ENCODE data around the gene CCDC51. TPM values are rescaled to one million over a fixed set of nuclear protein-coding genes. Genes with fewer than 3 reads are reported as not detected.

The CCDC51 gene
- total and polyA plus RNA-seq, 9 of the 15 experiments (the other 6 are each of a cell fraction or from before 2014, with no cell fraction given) = 6.5 to 18.6 (median 15.7) TPM

- H3K27ac ChIP-seq (ENCODE audit: extremely low read depth, low read depth, low read length) = no peak overlapping the region
- no peak overlapping the region for H3K4me2 ChIP-seq (ENCODE audit: insufficient read depth, low read length)
- ChIA-PET POLR2A (no interaction called here), CTCF (ENCODE audit: low intra/inter-chr PET ratio) (interaction anchor here (3.0 kb wide), 1 partner anchor 33 kb away, joined by 28 read pairs; no protein-coding TSS in a partner anchor)
- no peaks in the 10 kb centered on the region for H3K9me3 ChIP-seq (replicated peaks; ENCODE audit: control insufficient read depth, insufficient read depth, low read depth, low read length)
- no peak for ATAC-seq
- H3K79me2 ChIP-seq (ENCODE audit: control insufficient read depth, insufficient read depth, low read length) = no peaks in the 10 kb centered on the region
- no peaks in the 10 kb centered on the region for H3K36me3 ChIP-seq (ENCODE audit: control insufficient read depth, insufficient read depth, low read length)
- H4K20me1 ChIP-seq (replicated peaks; ENCODE audit: control insufficient read depth, insufficient read depth, low read length) = no peaks in the 10 kb centered on the region
- intact Hi-C loops (cut with micrococcal nuclease) (loop anchor here (5.0 to 10.0 kb wide), 3 partner anchors 102 to 208 kb away; partner anchors contain the start of gene SHISA5), in situ Hi-C loops (cut with MboI) (loop anchor here (5.0 kb wide), 1 partner anchor 34 kb away; no protein-coding TSS in a partner anchor)
- H3K9me1 ChIP-seq (ENCODE audit: control insufficient read depth, insufficient read depth, low read length) = no peaks in the 10 kb centered on the region
- no peak for TF ChIP-seq POLR2AphosphoS5 (IDR thresholded peaks at IDR 0.05; ENCODE audit: control insufficient read depth, insufficient read depth, low read depth, low read length)
- no peak for TF ChIP-seq ZNF436 (CRISPR knock-in tag; IDR thresholded peaks at IDR 0.05)
- no peak for TF ChIP-seq KAT8 (IDR thresholded peaks at IDR 0.05; ENCODE audit: low read depth)
- TF ChIP-seq TBL1XR1 (IDR thresholded peaks at IDR 0.05; ENCODE audit: low read length in 2 of 2) = no peak
- TF ChIP-seq ZNF143 (CRISPR knock-in tag; IDR thresholded peaks at IDR 0.05) = no peak
- TF ChIP-seq NFIC (IDR thresholded peaks at IDR 0.05) = no peak
- no peak overlapping the region for H2AFZ ChIP-seq (ENCODE audit: low read depth, low read length)
- peaks cover 0 to 7% of the 10 kb centered on the region in 2 experiments; a peak in 1 of 5 replicates for H3K4me1 ChIP-seq (replicated peaks in 1 of 2; ENCODE audit: control insufficient read depth in 2 of 2, insufficient read depth in 2 of 2, low read length in 2 of 2)
- BruUV-seq (replicated peaks) = no TSS peak
- no peaks in the 10 kb centered on the region for H3K27me3 ChIP-seq (ENCODE audit: control insufficient read depth in 2 of 2, insufficient read depth in 2 of 2, low read length in 2 of 2)
- FAIRE-seq = no peak
- WGBS (ENCODE audit: insufficient coverage, low coverage, missing lambda C conversion rate) = 21% methylated on average over 3 of the region's 3 CpGs
- H3K9ac ChIP-seq (ENCODE audit: insufficient read depth in 1 of 2, low read depth in 2 of 2, low read length in 2 of 2) = no peak overlapping the region
- DNase-seq (ENCODE audit: extremely low read depth in 1 of 4, low spot score in 3 of 4) = no peak
- no peak overlapping the region for H3K4me3 ChIP-seq
These were observed 37.0 kb downstream of the CCDC51 start for GRCh38 chr3:48402907-48403306.

Measured in K562 (cell line).